Activated T-cell treated with anti-CD3 and anti-CD28 coated beads, Interleukin-2, amount 50 U/mL, for 72 hours (primary cell): Measurements from ENCODE around the gene TFEB. TPM values are rescaled to one million over a fixed set of nuclear protein-coding genes. Genes with fewer than 3 reads are reported as not detected.
"Not testable (repeated sequence)": the region's sequence is repeated elsewhere in the genome, so short reads cannot be mapped to it uniquely, and the experiment has no call there.

Experiments used
- ATAC-seq, 2 donors: fragments of 150-1000 bp; cut with Tn5 transposase; replicated peaks in 1 of 2; 2 replicates each; pipeline ENCODE4 v1.10.0; 2021; ENCODE audit warnings: moderate library complexity in 2 of 2, mild to moderate bottlenecking in 1 of 2
- DNase-seq, 2 donors: peaks; one replicate each; pipeline ENCODE4 v3.0.0; 2021 to 2022; ENCODE audit warnings: mixed read lengths in 1 of 2
- H3K27ac Mint-ChIP-seq: one replicate; pipeline ENCODE4 v1.8.0; 2022; ENCODE audit warnings: mild to moderate bottlenecking, moderate library complexity, mixed read lengths
- H3K27me3 Mint-ChIP-seq: one replicate; pipeline ENCODE4 v1.8.0; 2022; ENCODE audit warnings: low read depth, mixed read lengths
- H3K36me3 Mint-ChIP-seq, 2 donors: one replicate each; pipeline ENCODE4 v1.8.0; 2022; ENCODE audit warnings: mixed read lengths in 2 of 2, mild to moderate bottlenecking in 1 of 2; ENCODE audit not compliant: insufficient read depth in 2 of 2
- H3K4me1 Mint-ChIP-seq: one replicate; pipeline ENCODE4 v1.8.0; 2022; ENCODE audit warnings: low read depth, mixed read lengths
- H3K4me3 Mint-ChIP-seq, 2 donors: one replicate each; pipeline ENCODE4 v1.8.0; 2022; ENCODE audit warnings: mild to moderate bottlenecking in 2 of 2, mixed read lengths in 2 of 2, moderate library complexity in 2 of 2
- H3K9me3 Mint-ChIP-seq, 2 donors: one replicate each; pipeline ENCODE4 v1.8.0; 2022; ENCODE audit warnings: mixed read lengths in 2 of 2
- total RNA-seq, 2 donors: library from RNA; stranded (reverse); gene quantifications; one replicate each; pipeline ENCODE4 v1.2.3, GENCODE V29; 2022

Gene TFEB
- total RNA-seq, 2 donors from 2014 or later, result 15.3 to 17.5 TPM

- H3K27me3 Mint-ChIP-seq, result no peaks in the 10 kb centered on the region
- H3K27ac Mint-ChIP-seq, result no peak overlapping the region
- no peak for ATAC-seq
- no peak overlapping the region for H3K4me3 Mint-ChIP-seq
- H3K36me3 Mint-ChIP-seq, result peaks cover 0 to 2% of the 10 kb centered on the region in 2 donors
- DNase-seq, result no peak
- H3K9me3 Mint-ChIP-seq, result no peaks in the 10 kb centered on the region
- H3K4me1 Mint-ChIP-seq, result peaks cover 12% of the 10 kb centered on the region
These were observed 35.9 kb upstream of the TFEB start for GRCh38 chr6:41771058-41771983.

- no peak overlapping the region for H3K27ac Mint-ChIP-seq
- no peak overlapping the region for H3K4me3 Mint-ChIP-seq
These were observed 35.1 kb upstream of the TFEB start for GRCh38 chr6:41770381-41771057.

GRCh38 chr6:41769376-41769775 lies 34.0 kb upstream of the TFEB start:
- ATAC-seq (no peak), DNase-seq (no peak)
- no peaks in the 10 kb centered on the region for H3K36me3 Mint-ChIP-seq
- no peaks in the 10 kb centered on the region for H3K9me3 Mint-ChIP-seq
- peaks cover 12% of the 10 kb centered on the region for H3K4me1 Mint-ChIP-seq
- no peak overlapping the region for H3K27ac Mint-ChIP-seq
- no peaks in the 10 kb centered on the region for H3K27me3 Mint-ChIP-seq
- no peak overlapping the region for H3K4me3 Mint-ChIP-seq

More at GRCh38 chr6:41770381-41771057, 35.1 kb upstream of the TFEB start:
- Mint-ChIP-seq H3K36me3 (peaks cover 0 to 2% of the 10 kb centered on the region in 2 donors), H3K27me3 (no peaks in the 10 kb centered on the region), H3K9me3 (no peaks in the 10 kb centered on the region), H3K4me1 (peaks cover 12% of the 10 kb centered on the region)
- no peak for DNase-seq
- no peak for ATAC-seq

- DNase-seq (no peak), ATAC-seq (peak in 1 of 2 donors; percentile 30)
- no peaks in the 10 kb centered on the region for H3K9me3 Mint-ChIP-seq
- H3K4me3 Mint-ChIP-seq, result no peak overlapping the region
- H3K27me3 Mint-ChIP-seq, result no peaks in the 10 kb centered on the region
- H3K36me3 Mint-ChIP-seq, result no peaks in the 10 kb centered on the region
- no peak overlapping the region for H3K27ac Mint-ChIP-seq
- H3K4me1 Mint-ChIP-seq, result peaks cover 12% of the 10 kb centered on the region
These were observed 33.3 kb upstream of the TFEB start for GRCh38 chr6:41768545-41769308.

- no peaks in the 10 kb centered on the region for H3K36me3 Mint-ChIP-seq
- H3K4me3 Mint-ChIP-seq, result no peak overlapping the region
- no peak overlapping the region for H3K27ac Mint-ChIP-seq
- no peaks in the 10 kb centered on the region for H3K27me3 Mint-ChIP-seq
- ATAC-seq, result no peak
- H3K9me3 Mint-ChIP-seq, result no peaks in the 10 kb centered on the region
- DNase-seq, result no peak
- peaks cover 12% of the 10 kb centered on the region for H3K4me1 Mint-ChIP-seq
These were observed 31.9 kb upstream of the TFEB start for GRCh38 chr6:41767112-41767833.

- Mint-ChIP-seq H3K4me1 (peaks cover 12% of the 10 kb centered on the region), H3K27ac (peak overlapping the region; percentile 72)
- H3K9me3 Mint-ChIP-seq, H3K36me3 Mint-ChIP-seq, ATAC-seq, H3K4me3 Mint-ChIP-seq, DNase-seq, H3K27me3 Mint-ChIP-seq: not testable (repeated sequence)
These were observed 30.7 kb upstream of the TFEB start for GRCh38 chr6:41766043-41766664.

GRCh38 chr6:41763470-41763869 lies 28.1 kb upstream of the TFEB start:
- H3K4me1 Mint-ChIP-seq, result peaks cover 5% of the 10 kb centered on the region
- no peaks in the 10 kb centered on the region for H3K27me3 Mint-ChIP-seq
- H3K4me3 Mint-ChIP-seq, result no peak overlapping the region
- H3K36me3 Mint-ChIP-seq, result no peaks in the 10 kb centered on the region
- ATAC-seq (no peak), DNase-seq (no peak)
- H3K27ac Mint-ChIP-seq, result no peak overlapping the region
- H3K9me3 Mint-ChIP-seq, result no peaks in the 10 kb centered on the region

- DNase-seq (no peak), ATAC-seq (no peak)
- Mint-ChIP-seq H3K27ac (no peak overlapping the region), H3K36me3 (no peaks in the 10 kb centered on the region), H3K4me1 (no peaks in the 10 kb centered on the region), H3K9me3 (no peaks in the 10 kb centered on the region), H3K4me3 (no peak overlapping the region), H3K27me3 (peaks cover 7% of the 10 kb centered on the region)
These were observed 24.6 kb upstream of the TFEB start for GRCh38 chr6:41759905-41760579.

- H3K36me3 Mint-ChIP-seq, result no peaks in the 10 kb centered on the region
- H3K9me3 Mint-ChIP-seq, result no peaks in the 10 kb centered on the region
- no peaks in the 10 kb centered on the region for H3K4me1 Mint-ChIP-seq
- no peak overlapping the region for H3K4me3 Mint-ChIP-seq
- H3K27me3 Mint-ChIP-seq, result peaks cover 7% of the 10 kb centered on the region
- DNase-seq, result no peak
- no peak for ATAC-seq
- no peak overlapping the region for H3K27ac Mint-ChIP-seq
These were observed 23.9 kb upstream of the TFEB start for GRCh38 chr6:41759106-41759904.

GRCh38 chr6:41758641-41759035 lies 23.2 kb upstream of the TFEB start:
- DNase-seq (no peak), ATAC-seq (no peak)
- Mint-ChIP-seq H3K9me3 (no peaks in the 10 kb centered on the region), H3K36me3 (no peaks in the 10 kb centered on the region), H3K27ac (no peak overlapping the region), H3K4me1 (no peaks in the 10 kb centered on the region), H3K27me3 (peaks cover 7% of the 10 kb centered on the region), H3K4me3 (no peak overlapping the region)

- Mint-ChIP-seq H3K36me3 (no peaks in the 10 kb centered on the region), H3K27me3 (peaks cover 7% of the 10 kb centered on the region), H3K27ac (no peak overlapping the region), H3K4me3 (no peak overlapping the region), H3K9me3 (no peaks in the 10 kb centered on the region), H3K4me1 (no peaks in the 10 kb centered on the region)
- no peak for ATAC-seq
- no peak for DNase-seq
These were observed 22.7 kb upstream of the TFEB start for GRCh38 chr6:41757931-41758640.
